ENCODE measurements around the gene PSKH1.

- no peak for TF ChIP-seq ATF6 (CRISPR knock-in tag; IDR thresholded peaks at IDR 0.05)
- TF ChIP-seq MAZ (CRISPR knock-in tag; conservative IDR thresholded peaks at IDR 0.05 in 1 of 2, IDR thresholded peaks at IDR 0.05 in 1 of 2): no peak
- no peak for TF ChIP-seq NFIC (IDR thresholded peaks at IDR 0.05)
- TF ChIP-seq CHD4 (IDR thresholded peaks at IDR 0.05; ENCODE audit: insufficient read depth, insufficient replicate concordance, low read depth, low read length, poor library complexity, severe bottlenecking): no peak
- TF ChIP-seq TAF1 (IDR thresholded peaks at IDR 0.05; ENCODE audit: control insufficient read depth, extremely low read depth, insufficient read depth, low read length, severe bottlenecking): no peak
- TF ChIP-seq, protein P1, sequence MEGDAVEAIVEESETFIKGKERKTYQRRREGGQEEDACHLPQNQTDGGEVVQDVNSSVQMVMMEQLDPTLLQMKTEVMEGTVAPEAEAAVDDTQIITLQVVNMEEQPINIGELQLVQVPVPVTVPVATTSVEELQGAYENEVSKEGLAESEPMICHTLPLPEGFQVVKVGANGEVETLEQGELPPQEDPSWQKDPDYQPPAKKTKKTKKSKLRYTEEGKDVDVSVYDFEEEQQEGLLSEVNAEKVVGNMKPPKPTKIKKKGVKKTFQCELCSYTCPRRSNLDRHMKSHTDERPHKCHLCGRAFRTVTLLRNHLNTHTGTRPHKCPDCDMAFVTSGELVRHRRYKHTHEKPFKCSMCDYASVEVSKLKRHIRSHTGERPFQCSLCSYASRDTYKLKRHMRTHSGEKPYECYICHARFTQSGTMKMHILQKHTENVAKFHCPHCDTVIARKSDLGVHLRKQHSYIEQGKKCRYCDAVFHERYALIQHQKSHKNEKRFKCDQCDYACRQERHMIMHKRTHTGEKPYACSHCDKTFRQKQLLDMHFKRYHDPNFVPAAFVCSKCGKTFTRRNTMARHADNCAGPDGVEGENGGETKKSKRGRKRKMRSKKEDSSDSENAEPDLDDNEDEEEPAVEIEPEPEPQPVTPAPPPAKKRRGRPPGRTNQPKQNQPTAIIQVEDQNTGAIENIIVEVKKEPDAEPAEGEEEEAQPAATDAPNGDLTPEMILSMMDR (IDR thresholded peaks at IDR 0.05 in 2 of 3, conservative IDR thresholded peaks at IDR 0.05 in 1 of 3; ENCODE audit: insufficient read depth in 2 of 3, low read depth in 1 of 3, low read length in 3 of 3): no peak
- TF ChIP-seq PCBP1 (IDR thresholded peaks at IDR 0.05; ENCODE audit: low read depth, low read length, poor library complexity, severe bottlenecking): no peak
- no peak for TF ChIP-seq TBP (optimal IDR thresholded peaks at IDR 0.05; ENCODE audit: low read depth, low read length)
- TF ChIP-seq GABPA (tag; conservative IDR thresholded peaks at IDR 0.05; ENCODE audit: low read depth): no peak
These were observed 34.6 kb upstream of the PSKH1 start for GRCh38 chr16:67858500-67858899.
